K562 (cell line): ENCODE results near the gene MAN2A1. TPM values are rescaled to one million over a fixed set of nuclear protein-coding genes. Genes with fewer than 3 reads are reported as not detected.

Experiments used
- ATAC-seq: fragments of 200-7000 bp; cut with Tn5 transposase; 3 replicates; pipeline ENCODE4 v1.9.1; 2020; ENCODE audit warnings: moderate library complexity
- BruUV-seq: library from RNA; stranded (reverse); fragments of 400-500 nt; replicated peaks from 2 replicates; lab custom pipeline; 2021; lab: Mats Ljungman, UMichigan
- CTCF ChIA-PET: fragments of 300-600 bp; formaldehyde crosslinking; extraction: SDS; loops from one replicate; lab custom pipeline; 2021; ENCODE audit warnings: low intra/inter-chr PET ratio; lab: Yijun Ruan, JAX
- POLR2A ChIA-PET: fragments of 300-600, 350-650 bp; sonication (Branson Sonifier 250); formaldehyde crosslinking; extraction: SDS; loops from one replicate; lab custom pipeline; 2021; ENCODE audit warnings: antibody characterized with exemption, inconsistent platforms; lab: Yijun Ruan, JAX
- DNase-seq, 4 experiments: peaks; one replicate each; pipeline versions ENCODE4 v3.0.0 to v3.0.0-alpha.2; 2011 to 2018; ENCODE audit warnings: low spot score in 3 of 4, mixed read lengths in 3 of 4; ENCODE audit errors: extremely low read depth in 1 of 4
- FAIRE-seq: peaks from 2 replicates; lab custom pipeline; 2011; peaks lifted over from hg19 to GRCh38; lab: Jason Lieb, UNC
- H2AFZ ChIP-seq: 2 replicates; pipeline ENCODE4 v1.6.0; 2011; ENCODE audit warnings: low read depth, low read length, control low read depth, inconsistent platforms
- H3K27ac ChIP-seq: fragments of 200-600 bp; 3 replicates; pipeline ENCODE4 v1.8.0; 2011; ENCODE audit warnings: low read depth, mild to moderate bottlenecking, control low read depth, inconsistent platforms, low read length, moderate library complexity, mixed read lengths; ENCODE audit errors: extremely low read depth
- H3K27me3 ChIP-seq, 2 experiments: fragments of 300-600 bp in 1 of 2; 2 replicates in 1 of 2; 3 replicates in 1 of 2; pipeline versions ENCODE4 v1.6.0 to v1.8.0; 2011; ENCODE audit warnings: inconsistent platforms in 2 of 2, low read length in 2 of 2, mild to moderate bottlenecking in 1 of 2, mixed read lengths in 1 of 2, moderate library complexity in 1 of 2; ENCODE audit not compliant: control insufficient read depth in 2 of 2, insufficient read depth in 2 of 2
- H3K36me3 ChIP-seq: fragments of 300-600 bp; 3 replicates; pipeline ENCODE4 v1.8.0; 2011; ENCODE audit warnings: mild to moderate bottlenecking, low read length, inconsistent platforms; ENCODE audit not compliant: control insufficient read depth, insufficient read depth
- H3K4me1 ChIP-seq, 2 experiments: fragments of 200-600 bp in 1 of 2; replicated peaks in 1 of 2; 2 replicates in 1 of 2; 3 replicates in 1 of 2; pipeline versions ENCODE4 v1.5.1 to v1.8.0; 2011; ENCODE audit warnings: inconsistent platforms in 2 of 2, low read length in 2 of 2, mild to moderate bottlenecking in 1 of 2, mixed read lengths in 1 of 2, moderate library complexity in 1 of 2; ENCODE audit not compliant: control insufficient read depth in 2 of 2, insufficient read depth in 2 of 2
- H3K4me2 ChIP-seq: 2 replicates; pipeline ENCODE4 v1.6.1; 2011; ENCODE audit warnings: low read length, control low read depth, inconsistent platforms, mixed read lengths; ENCODE audit not compliant: insufficient read depth
- H3K4me3 ChIP-seq: fragments of 200-600 bp; sonication (generic), shearing (Covaris generic); 2 replicates; pipeline ENCODE4 v1.5.1; 2016; ENCODE audit warnings: control low read depth, inconsistent platforms
- H3K79me2 ChIP-seq: fragments of 200-600 bp; 3 replicates; pipeline ENCODE4 v1.8.0; 2011; ENCODE audit warnings: low read length, inconsistent platforms; ENCODE audit not compliant: control insufficient read depth, insufficient read depth
- H3K9ac ChIP-seq, 2 experiments: 2 replicates each; pipeline versions ENCODE4 v1.6.0 to v1.6.1; 2011; ENCODE audit warnings: low read depth in 2 of 2, low read length in 2 of 2, control low read depth in 1 of 2, inconsistent platforms in 1 of 2, mild to moderate bottlenecking in 1 of 2, mixed read lengths in 1 of 2; ENCODE audit not compliant: insufficient read depth in 1 of 2
- H3K9me1 ChIP-seq: one replicate; pipeline ENCODE4 v1.6.0; 2011; ENCODE audit warnings: inconsistent platforms, mild to moderate bottlenecking, low read length, moderate library complexity; ENCODE audit not compliant: control insufficient read depth, insufficient read depth
- H3K9me3 ChIP-seq: replicated peaks from 2 replicates; pipeline ENCODE4 v1.5.1; 2011; ENCODE audit warnings: low read depth, low read length, inconsistent platforms; ENCODE audit not compliant: control insufficient read depth, insufficient read depth
- H4K20me1 ChIP-seq: replicated peaks from 2 replicates; pipeline ENCODE4 v1.6.1; 2011; ENCODE audit warnings: low read length, inconsistent platforms, mixed read lengths; ENCODE audit not compliant: control insufficient read depth, insufficient read depth
- CBX3 ChIP-seq, 2 experiments: IDR thresholded peaks; 1 replicate in 1 of 2; 2 replicates in 1 of 2; pipeline ENCODE4 v1.6.1; 2012; ENCODE audit warnings: inconsistent platforms in 2 of 2, low read length in 2 of 2, borderline replicate concordance in 1 of 2, control low read depth in 1 of 2
- CEBPB ChIP-seq: fragments of 450-650 bp; IDR thresholded peaks from 2 replicates; pipeline ENCODE4 v1.6.1; 2016; ENCODE audit warnings: missing genetic modification characterization, missing compliant biosample characterization
- KDM5B ChIP-seq: fragments of 200-600 bp; sonication (generic); IDR thresholded peaks from 2 replicates; pipeline ENCODE4 v1.6.1; 2012; ENCODE audit warnings: low read depth, mild to moderate bottlenecking, moderate library complexity, low read length, control low read depth, inconsistent platforms; ENCODE audit not compliant: insufficient replicate concordance
- PATZ1 ChIP-seq: fragments of 250-450 bp; sonication (Bioruptor Pico); IDR thresholded peaks from 2 replicates; pipeline ENCODE4 v1.5.0; 2020; ENCODE audit warnings: mild to moderate bottlenecking, borderline replicate concordance
- WGBS: fragments of 100-300 bp; shearing (Covaris generic); methylation state at CpG from one replicate; pipeline ENCODE4 v1.1.6; 2016; ENCODE audit warnings: low coverage, mixed read lengths; ENCODE audit not compliant: insufficient coverage; ENCODE audit errors: missing lambda C conversion rate; 5-methylcytosine and 5-hydroxymethylcytosine counted together
- in situ Hi-C: fragments of 300-500 bp; cut with MboI; formaldehyde crosslinking; loops from 4 replicates; pipeline ENCODE4 v1.15.0; 2018; ENCODE audit warnings: inconsistent platforms, mixed read lengths
- intact Hi-C: fragments of 100-400 bp; cut with micrococcal nuclease; formaldehyde crosslinking; loops from 2 replicates; pipeline ENCODE4 v1.14.2; 2022
- polyA plus RNA-seq, 8 experiments: library from polyadenylated mRNA; depleted of rRNA in 4 of 8; stranded (reverse) in 5 of 8; unstranded in 3 of 8; fragments of >200 nt; fragmentation: Nextera tagmentation in 2 of 8; fragmentation: Illumina TruSeq in 1 of 8; extraction: Ambion mirVana in 2 of 8; extraction: Trizol in 1 of 8; gene quantifications; 2 replicates each; pipeline versions ENCODE4 v1.2.1 to v1.2.3, GENCODE V29; 2011 to 2014; ENCODE audit warnings: inconsistent platforms in 1 of 8, missing spikeins in 1 of 8
- total RNA-seq, 7 experiments: library from RNA; depleted of rRNA in 6 of 7; stranded (reverse); fragments of >200 nt in 6 of 7; fragmentation: Illumina TruSeq in 2 of 7; extraction: Trizol in 2 of 7; gene quantifications; 2 replicates each; pipeline versions ENCODE4 v1.2.1 to v1.2.3, GENCODE V29; 2011 to 2021; ENCODE audit warnings: low replicate concordance in 1 of 7

Gene MAN2A1
- total and polyA plus RNA-seq, 9 of the 15 experiments (the other 6 are each of a cell fraction or from before 2014, with no cell fraction given) = 5.2 to 32.0 (median 19.8) TPM

- DNase-seq (no peak), FAIRE-seq (no peak), ATAC-seq (no peak)
- no TSS peak for BruUV-seq
- peaks cover 99% of the 10 kb centered on the region for H3K79me2 ChIP-seq
- H3K9me3 ChIP-seq = no peaks in the 10 kb centered on the region
- peaks cover 4% of the 10 kb centered on the region for H3K9me1 ChIP-seq
- no peak overlapping the region for H3K4me3 ChIP-seq
- H2AFZ ChIP-seq = no peak overlapping the region
- H4K20me1 ChIP-seq = peaks cover 4% of the 10 kb centered on the region; the same call in 1 of the 2 replicates
- no peaks in the 10 kb centered on the region; the same call in 1 of the 3 replicates for H3K36me3 ChIP-seq
- no peaks in the 10 kb centered on the region; a peak in 1 of 5 replicates for H3K27me3 ChIP-seq
- H3K9ac ChIP-seq = peak overlapping the region in 1 of 2 experiments; percentile 16; a peak in 1 of 4 replicates
- 47% methylated on average over 10 of the region's 10 CpGs for WGBS
- H3K27ac ChIP-seq = peak overlapping the region; percentile 68; the same call in 2 of the 3 replicates
- POLR2A ChIA-PET = interaction anchor here (0.7 to 2.2 kb wide), 8 partner anchors 9 to 180 kb away, joined by 3 to 13 read pairs (median 4); partner anchors contain the start of gene MAN2A1
- H3K4me1 ChIP-seq = peaks cover 20 to 70% of the 10 kb centered on the region in 2 experiments
- no peak for TF ChIP-seq KDM5B
- no peak for TF ChIP-seq PATZ1 (CRISPR knock-in tag)
- TF ChIP-seq CEBPB (tag) = 0 out of 2 replicates have a peak, but pooled peaks have one; percentile 19
- no peak for TF ChIP-seq CBX3 (IDR thresholded peaks at IDR 0.05; ENCODE audit: borderline replicate concordance in 1 of 2, low read length in 2 of 2)
- intact Hi-C loops (loop anchor here (5.0 kb wide), 1 partner anchor 1808 kb away; the partner anchor contains the start of gene STARD4), in situ Hi-C loops (no loop called here)
- H3K4me2 ChIP-seq = peak overlapping the region; percentile 49; the same call in 1 of the 2 replicates
- CTCF ChIA-PET = no interaction called here
These were observed 14.7 kb downstream of the MAN2A1 start for GRCh38 chr5:109704282-109704952.
